ENCODE measurements around the gene CDH24. TPM values are rescaled to one million over a fixed set of nuclear protein-coding genes. Genes with fewer than 3 reads are reported as not detected.

The CDH24 gene
- total RNA-seq, 1 donor from 2014 or later = 7.8 TPM

DNA sequence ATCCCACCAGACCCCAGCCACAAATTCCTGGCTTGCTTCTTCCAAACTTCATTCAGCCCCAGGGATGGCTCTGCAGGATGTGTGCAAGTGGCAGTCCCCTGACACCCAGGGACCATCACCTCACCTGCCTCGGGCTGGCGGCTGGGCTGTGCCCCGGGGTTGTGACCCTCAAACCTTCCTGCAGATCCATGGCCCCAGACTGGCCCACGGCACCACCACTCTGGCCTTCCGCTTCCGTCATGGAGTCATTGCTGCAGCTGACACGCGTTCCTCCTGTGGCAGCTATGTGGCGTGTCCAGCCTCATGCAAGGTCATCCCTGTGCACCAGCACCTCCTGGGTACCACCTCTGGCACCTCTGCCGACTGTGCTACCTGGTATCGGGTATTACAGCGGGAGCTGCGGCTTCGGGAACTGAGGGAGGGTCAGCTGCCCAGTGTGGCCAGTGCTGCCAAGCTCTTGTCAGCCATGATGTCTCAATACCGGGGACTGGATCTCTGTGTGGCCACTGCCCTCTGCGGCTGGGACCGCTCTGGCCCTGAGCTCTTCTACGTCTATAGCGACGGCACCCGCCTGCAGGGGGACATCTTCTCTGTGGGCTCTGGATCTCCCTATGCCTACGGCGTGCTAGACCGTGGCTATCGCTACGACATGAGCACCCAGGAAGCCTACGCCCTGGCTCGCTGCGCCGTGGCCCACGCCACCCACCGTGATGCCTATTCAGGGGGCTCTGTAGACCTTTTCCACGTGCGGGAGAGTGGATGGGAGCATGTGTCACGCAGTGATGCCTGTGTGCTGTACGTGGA is 15.0 kb downstream of the CDH24 start, which contains the start of gene PSMB11:
Gene PSMB11, plus strand, starts transcription at position 51 of the 804 bp plus-strand sequence. Its CDS starts 14 bp downstream, at position 65.
- Histone ChIP-seq H3K4me3 (no peak within 1 kb of the TSS), H3K4me1 (peaks cover 12% of the 10 kb centered on the region), H3K27ac (no peak within 1 kb of the TSS), H3K36me3 (no peaks in the 10 kb centered on the region), H3K27me3 (no peaks in the 10 kb centered on the region), H3K9me3 (no peaks in the 10 kb centered on the region)
- TF ChIP-seq, protein P1, sequence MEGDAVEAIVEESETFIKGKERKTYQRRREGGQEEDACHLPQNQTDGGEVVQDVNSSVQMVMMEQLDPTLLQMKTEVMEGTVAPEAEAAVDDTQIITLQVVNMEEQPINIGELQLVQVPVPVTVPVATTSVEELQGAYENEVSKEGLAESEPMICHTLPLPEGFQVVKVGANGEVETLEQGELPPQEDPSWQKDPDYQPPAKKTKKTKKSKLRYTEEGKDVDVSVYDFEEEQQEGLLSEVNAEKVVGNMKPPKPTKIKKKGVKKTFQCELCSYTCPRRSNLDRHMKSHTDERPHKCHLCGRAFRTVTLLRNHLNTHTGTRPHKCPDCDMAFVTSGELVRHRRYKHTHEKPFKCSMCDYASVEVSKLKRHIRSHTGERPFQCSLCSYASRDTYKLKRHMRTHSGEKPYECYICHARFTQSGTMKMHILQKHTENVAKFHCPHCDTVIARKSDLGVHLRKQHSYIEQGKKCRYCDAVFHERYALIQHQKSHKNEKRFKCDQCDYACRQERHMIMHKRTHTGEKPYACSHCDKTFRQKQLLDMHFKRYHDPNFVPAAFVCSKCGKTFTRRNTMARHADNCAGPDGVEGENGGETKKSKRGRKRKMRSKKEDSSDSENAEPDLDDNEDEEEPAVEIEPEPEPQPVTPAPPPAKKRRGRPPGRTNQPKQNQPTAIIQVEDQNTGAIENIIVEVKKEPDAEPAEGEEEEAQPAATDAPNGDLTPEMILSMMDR (IDR thresholded peaks at IDR 0.05) = no peak
- intact Hi-C loops (cut with DNase I) = no loop called here
- ATAC-seq = no peak
- no peak for DNase-seq

DNA sequence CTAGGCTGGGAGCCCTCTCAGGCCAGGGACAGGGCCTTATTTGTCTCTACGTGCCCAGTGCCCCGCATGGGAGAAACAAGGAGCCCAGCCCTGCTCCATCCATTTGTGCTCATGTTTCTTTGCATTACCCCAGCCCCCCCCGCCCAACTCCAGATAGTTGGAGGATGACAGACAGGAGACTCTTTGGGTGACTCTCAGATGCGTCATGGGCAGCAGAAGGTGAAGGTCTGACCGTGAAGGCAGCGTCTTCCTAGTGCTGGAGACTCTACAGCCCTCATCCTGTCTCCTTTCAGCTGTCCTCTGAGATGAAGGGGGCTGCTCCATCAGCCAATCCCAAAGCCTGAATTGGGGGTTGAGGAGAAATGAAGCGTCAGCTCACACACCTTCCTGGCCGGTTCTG is 15.6 kb downstream of the CDH24 start:
- no peak for DNase-seq
- H3K36me3 ChIP-seq = no peaks in the 10 kb centered on the region

DNA sequence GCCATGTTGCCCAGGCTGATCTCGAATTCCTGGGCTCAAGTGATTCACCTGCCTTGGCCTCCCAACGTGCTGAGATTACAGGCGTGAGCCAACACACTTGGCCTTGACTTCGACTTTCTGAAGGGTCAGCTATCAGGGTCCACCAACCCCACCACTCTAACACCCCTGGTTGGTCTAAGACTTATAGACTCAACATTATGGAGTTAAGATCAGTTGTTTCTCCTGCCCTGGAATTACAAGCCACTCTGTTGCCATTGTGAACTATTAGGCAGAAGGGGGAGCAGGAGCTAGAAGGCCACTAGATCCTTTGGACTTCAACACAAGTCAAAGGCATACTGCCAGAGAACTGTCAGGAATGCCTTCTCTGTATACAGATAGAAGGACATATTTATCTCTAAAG is 17.2 kb downstream of the CDH24 start:
- TF ChIP-seq, protein P1 (IDR thresholded peaks at IDR 0.05) = no peak
- ATAC-seq (no peak), DNase-seq (no peak)
- no peaks in the 10 kb centered on the region for H3K36me3 ChIP-seq
- intact Hi-C loops (cut with DNase I) = no loop called here
- H3K27ac ChIP-seq = no peak overlapping the region
- H3K4me3 ChIP-seq = no peak overlapping the region
- H3K9me3 ChIP-seq = no peaks in the 10 kb centered on the region
- H3K4me1 ChIP-seq = peaks cover 3% of the 10 kb centered on the region
- no peaks in the 10 kb centered on the region for H3K27me3 ChIP-seq

More for the DNA sequence above, 15.6 kb downstream of the CDH24 start:
- Histone ChIP-seq H3K9me3 (no peaks in the 10 kb centered on the region), H3K27ac (no peak overlapping the region), H3K4me1 (peaks cover 12% of the 10 kb centered on the region), H3K4me3 (no peak overlapping the region), H3K27me3 (no peaks in the 10 kb centered on the region)
- no peak for ATAC-seq
- TF ChIP-seq, protein P1 (IDR thresholded peaks at IDR 0.05) = no peak
- intact Hi-C loops (cut with DNase I) = no loop called here

DNA sequence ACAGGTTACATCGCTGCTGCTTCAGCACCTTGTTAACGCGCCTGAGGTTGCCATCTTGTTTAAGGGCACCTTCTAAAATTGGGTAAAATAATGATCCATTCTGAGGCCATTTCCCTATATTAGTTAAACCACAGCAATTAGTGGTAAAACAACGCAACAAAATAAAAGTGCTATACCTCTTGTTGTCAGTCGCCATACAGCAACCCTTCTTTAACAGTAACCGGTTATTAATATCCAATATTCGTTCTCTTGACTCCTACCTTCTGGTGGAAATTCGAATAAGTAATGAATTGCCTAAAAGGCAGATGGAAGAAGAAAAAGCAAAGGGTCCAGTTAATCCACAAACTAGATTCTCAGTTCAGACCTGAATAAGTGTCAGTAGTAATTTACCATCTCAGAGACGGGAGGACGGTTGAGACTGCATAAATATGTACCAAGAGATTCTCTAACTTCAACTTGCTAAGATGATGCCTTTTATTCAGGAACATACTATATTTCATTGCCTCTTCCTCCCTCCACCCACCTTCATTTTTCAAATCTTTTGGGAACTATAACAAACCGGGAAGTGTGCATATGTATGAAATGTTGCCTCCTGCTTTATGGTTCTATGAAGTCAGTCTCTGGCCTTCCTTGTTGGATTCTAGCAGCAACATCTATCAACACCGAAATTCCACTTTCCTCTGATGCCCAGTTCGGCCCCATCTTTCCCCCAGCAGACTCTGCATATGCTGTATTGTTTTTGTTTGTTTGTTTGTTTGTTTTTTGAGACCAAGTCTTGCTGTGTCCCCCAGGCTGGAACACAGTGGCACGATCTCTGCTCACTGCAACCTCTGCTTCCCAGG is 21.8 kb downstream of the CDH24 start:
- Histone ChIP-seq H3K27ac (peak overlapping the region; percentile 96), H3K4me1 (peaks cover 8% of the 10 kb centered on the region), H3K4me3 (peak overlapping the region; percentile 69), H3K9me3 (no peaks in the 10 kb centered on the region), H3K27me3 (no peaks in the 10 kb centered on the region), H3K36me3 (peaks cover 26% of the 10 kb centered on the region)
- TF ChIP-seq, protein P1 (IDR thresholded peaks at IDR 0.05) = no peak
- intact Hi-C loops (cut with DNase I) = no loop called here
- DNase-seq (no peak), ATAC-seq (no peak)

DNA sequence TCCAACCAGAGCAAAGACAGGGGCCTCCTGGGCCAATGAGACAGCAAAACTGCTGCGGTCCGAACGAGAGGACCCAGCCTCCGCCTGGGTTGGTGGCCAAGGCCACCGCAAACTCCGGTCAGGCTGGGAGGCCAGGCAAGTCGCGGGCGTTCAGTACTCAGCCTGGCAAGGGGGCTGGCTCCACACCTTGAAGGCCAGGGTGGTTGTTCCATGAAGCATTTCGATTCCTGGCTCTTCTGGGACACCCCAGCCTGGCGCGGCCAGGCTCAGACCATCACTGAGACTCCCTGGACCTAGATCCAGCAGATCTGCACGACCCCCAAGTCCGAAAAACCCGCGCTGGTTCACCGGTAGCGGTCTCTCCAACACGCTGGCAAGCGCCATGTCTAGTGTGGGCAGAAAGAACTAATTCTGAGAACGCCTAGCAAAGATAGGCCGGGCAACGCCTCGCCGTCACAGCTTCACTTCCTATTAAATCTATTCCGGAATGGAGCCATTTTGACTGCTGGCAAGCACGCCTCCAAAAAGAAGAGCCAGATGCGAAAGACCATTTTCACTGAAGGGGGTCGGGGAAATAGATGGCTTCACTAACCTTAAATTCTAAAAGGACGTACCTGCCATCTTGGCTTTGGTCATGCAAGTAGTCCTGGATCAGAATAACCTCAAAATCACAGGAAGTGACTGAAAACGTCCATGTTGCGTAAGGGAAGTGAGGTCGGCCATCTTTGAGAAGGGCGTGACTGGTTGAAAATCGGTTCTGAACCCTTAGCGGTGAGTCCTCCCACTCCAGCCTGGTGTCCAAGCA is 22.6 kb downstream of the CDH24 start, which contains the start of gene PSMB5:
Gene PSMB5, minus strand, starts transcription at position 403 of the 805 bp plus-strand sequence. Its CDS starts 19 bp downstream, at position 384.
- H3K27me3 ChIP-seq = no peaks in the 10 kb centered on the region
- TF ChIP-seq, protein P1 (IDR thresholded peaks at IDR 0.05) = no peak
- peaks cover 32% of the 10 kb centered on the region for H3K36me3 ChIP-seq
- intact Hi-C loops (cut with DNase I) = no loop called here
- peak within 1 kb of the TSS; percentile 69 for H3K4me3 ChIP-seq
- DNase-seq (peak; percentile 92), ATAC-seq (peak; percentile 98)
- peaks cover 8% of the 10 kb centered on the region for H3K4me1 ChIP-seq
- H3K9me3 ChIP-seq = no peaks in the 10 kb centered on the region
- H3K27ac ChIP-seq = peak within 1 kb of the TSS; percentile 96

All from upper lobe of right lung (tissue), 1 donor.